Dendritic cell treated with granulocyte-macrophage colony-stimulating factor and Interleukin-4, amounts not matched to agents 40 ng/mL and 50 ng/mL, for 4 days (primary cell): ENCODE results near the gene PLEKHM1.
A peak's percentile ranks its signal among the peaks of the same experiment; 100 is the strongest.
"Not testable (repeated sequence)": the region's sequence is repeated elsewhere in the genome, so short reads cannot be mapped to it uniquely, and the experiment has no call there.

Experiments used
- H3K27ac Mint-ChIP-seq: one replicate; pipeline ENCODE4 v1.8.0; 2022; ENCODE audit warnings: mild to moderate bottlenecking, mixed read lengths
- H3K27me3 Mint-ChIP-seq: one replicate; pipeline ENCODE4 v1.8.0; 2022; ENCODE audit warnings: mild to moderate bottlenecking, mixed read lengths
- H3K36me3 Mint-ChIP-seq: one replicate; pipeline ENCODE4 v1.8.0; 2022; ENCODE audit warnings: low read depth, mixed read lengths
- H3K4me1 Mint-ChIP-seq: one replicate; pipeline ENCODE4 v1.8.0; 2022; ENCODE audit warnings: low read depth, mixed read lengths
- H3K4me3 Mint-ChIP-seq: one replicate; pipeline ENCODE4 v1.8.0; 2022; ENCODE audit warnings: mild to moderate bottlenecking, moderate library complexity, mixed read lengths
- H3K9me3 Mint-ChIP-seq: one replicate; pipeline ENCODE4 v1.8.0; 2022; ENCODE audit warnings: mixed read lengths
- intact Hi-C: fragments of 100-400 bp; cut with micrococcal nuclease; formaldehyde crosslinking; loops from one replicate; pipeline ENCODE4 v1.15.0; 2022

The PLEKHM1 gene

GRCh38 chr17:45490615-45491433 is at the start of gene PLEKHM1:
Gene PLEKHM1 (minus strand): TSS chr17:45490721. CDS start chr17:45482484, 8,237 bp downstream.
- intact Hi-C loops, H3K9me3 Mint-ChIP-seq, H3K27me3 Mint-ChIP-seq: not testable (repeated sequence)
- Mint-ChIP-seq H3K4me3 (peak within 1 kb of the TSS; percentile 82), H3K36me3 (peaks cover 27% of the 10 kb centered on the region), H3K4me1 (peaks cover 42% of the 10 kb centered on the region), H3K27ac (peak within 1 kb of the TSS; percentile 94)

- H3K36me3 Mint-ChIP-seq, H3K27me3 Mint-ChIP-seq, intact Hi-C loops, H3K4me1 Mint-ChIP-seq, H3K27ac Mint-ChIP-seq, H3K4me3 Mint-ChIP-seq, H3K9me3 Mint-ChIP-seq: not testable (repeated sequence)
Measured at GRCh38 chr17:45538168-45538567, 47.6 kb upstream of the PLEKHM1 start.

GRCh38 chr17:45506072-45506471 is 15.6 kb upstream of the PLEKHM1 start:
- H3K27me3 Mint-ChIP-seq, H3K4me3 Mint-ChIP-seq, intact Hi-C loops, H3K9me3 Mint-ChIP-seq, H3K27ac Mint-ChIP-seq: not testable (repeated sequence)
- peaks cover 11% of the 10 kb centered on the region for H3K4me1 Mint-ChIP-seq
- H3K36me3 Mint-ChIP-seq, result peaks cover 26% of the 10 kb centered on the region

- Mint-ChIP-seq H3K36me3 (peaks cover 26% of the 10 kb centered on the region), H3K4me1 (peaks cover 18% of the 10 kb centered on the region)
- H3K27me3 Mint-ChIP-seq, intact Hi-C loops, H3K4me3 Mint-ChIP-seq, H3K27ac Mint-ChIP-seq, H3K9me3 Mint-ChIP-seq: not testable (repeated sequence)
Measured at GRCh38 chr17:45505183-45505582, 14.7 kb upstream of the PLEKHM1 start.

- H3K9me3 Mint-ChIP-seq, intact Hi-C loops, H3K27me3 Mint-ChIP-seq, H3K4me3 Mint-ChIP-seq, H3K36me3 Mint-ChIP-seq: not testable (repeated sequence)
- Mint-ChIP-seq H3K4me1 (peaks cover 28% of the 10 kb centered on the region), H3K27ac (peak overlapping the region; percentile 57)
Measured at GRCh38 chr17:45501092-45501707, 10.7 kb upstream of the PLEKHM1 start.

- H3K36me3 Mint-ChIP-seq, intact Hi-C loops, H3K27me3 Mint-ChIP-seq, H3K9me3 Mint-ChIP-seq: not testable (repeated sequence)
- Mint-ChIP-seq H3K4me1 (peaks cover 28% of the 10 kb centered on the region), H3K27ac (peak overlapping the region; percentile 80), H3K4me3 (peak overlapping the region; percentile 30)
Measured at GRCh38 chr17:45500478-45500877, 10.0 kb upstream of the PLEKHM1 start.

- intact Hi-C loops, H3K9me3 Mint-ChIP-seq, H3K27ac Mint-ChIP-seq, H3K27me3 Mint-ChIP-seq, H3K36me3 Mint-ChIP-seq, H3K4me3 Mint-ChIP-seq: not testable (repeated sequence)
- H3K4me1 Mint-ChIP-seq, result peaks cover 20% of the 10 kb centered on the region
Measured at GRCh38 chr17:45499208-45499607, 8.7 kb upstream of the PLEKHM1 start.

GRCh38 chr17:45498377-45498776 is 7.9 kb upstream of the PLEKHM1 start:
- intact Hi-C loops, H3K36me3 Mint-ChIP-seq, H3K27ac Mint-ChIP-seq, H3K9me3 Mint-ChIP-seq, H3K4me3 Mint-ChIP-seq, H3K27me3 Mint-ChIP-seq: not testable (repeated sequence)
- peaks cover 20% of the 10 kb centered on the region for H3K4me1 Mint-ChIP-seq

GRCh38 chr17:45497449-45497848 is 6.9 kb upstream of the PLEKHM1 start:
- H3K9me3 Mint-ChIP-seq, H3K36me3 Mint-ChIP-seq, H3K4me3 Mint-ChIP-seq, intact Hi-C loops, H3K27me3 Mint-ChIP-seq: not testable (repeated sequence)
- H3K4me1 Mint-ChIP-seq, result peaks cover 28% of the 10 kb centered on the region
- H3K27ac Mint-ChIP-seq, result peak overlapping the region; percentile 55

- H3K4me3 Mint-ChIP-seq, H3K27ac Mint-ChIP-seq, intact Hi-C loops, H3K9me3 Mint-ChIP-seq, H3K27me3 Mint-ChIP-seq, H3K36me3 Mint-ChIP-seq: not testable (repeated sequence)
- peaks cover 28% of the 10 kb centered on the region for H3K4me1 Mint-ChIP-seq
Measured at GRCh38 chr17:45496507-45496906, 6.0 kb upstream of the PLEKHM1 start.

- H3K4me3 Mint-ChIP-seq, H3K9me3 Mint-ChIP-seq, H3K27me3 Mint-ChIP-seq, intact Hi-C loops: not testable (repeated sequence)
- H3K4me1 Mint-ChIP-seq, result peaks cover 28% of the 10 kb centered on the region
- H3K27ac Mint-ChIP-seq, result peak overlapping the region; percentile 75
- peaks cover 13% of the 10 kb centered on the region for H3K36me3 Mint-ChIP-seq
Measured at GRCh38 chr17:45494556-45494955, 4.0 kb upstream of the PLEKHM1 start.

- H3K27ac Mint-ChIP-seq, H3K27me3 Mint-ChIP-seq, H3K4me3 Mint-ChIP-seq, intact Hi-C loops, H3K9me3 Mint-ChIP-seq: not testable (repeated sequence)
- H3K4me1 Mint-ChIP-seq, result peaks cover 47% of the 10 kb centered on the region
- H3K36me3 Mint-ChIP-seq, result peaks cover 27% of the 10 kb centered on the region
Measured at GRCh38 chr17:45492156-45492555, 1.6 kb upstream of the PLEKHM1 start.

- intact Hi-C loops, H3K9me3 Mint-ChIP-seq, H3K27me3 Mint-ChIP-seq: not testable (repeated sequence)
- Mint-ChIP-seq H3K36me3 (peaks cover 27% of the 10 kb centered on the region), H3K27ac (peak overlapping the region; percentile 94), H3K4me1 (peaks cover 42% of the 10 kb centered on the region), H3K4me3 (peak overlapping the region; percentile 82)
Measured at GRCh38 chr17:45490198-45490597, 323 bp downstream of the PLEKHM1 start.

- H3K27me3 Mint-ChIP-seq, H3K9me3 Mint-ChIP-seq, intact Hi-C loops: not testable (repeated sequence)
- Mint-ChIP-seq H3K36me3 (peaks cover 31% of the 10 kb centered on the region), H3K27ac (peak overlapping the region; percentile 78), H3K4me1 (peaks cover 52% of the 10 kb centered on the region), H3K4me3 (peak overlapping the region; percentile 62)
Measured at GRCh38 chr17:45487704-45488103, 2.8 kb downstream of the PLEKHM1 start.
